CD14-positive monocyte (primary cell): ENCODE measurements around the gene MAL. TPM values are rescaled to one million over a fixed set of nuclear protein-coding genes. Genes with fewer than 3 reads are reported as not detected.
A peak's percentile ranks its signal among the peaks of the same experiment; 100 is the strongest.

ENCODE experiments used
- DNase-seq, 3 donors: peaks; one replicate each; pipeline ENCODE4 v3.0.0-alpha.2; 2011 to 2022
- H2AFZ ChIP-seq: 2 replicates; pipeline ENCODE4 v1.6.0; 2012; ENCODE audit warnings: mild to moderate bottlenecking, low read depth, low read length, inconsistent platforms; ENCODE audit not compliant: insufficient read depth, poor library complexity, severe bottlenecking
- H3K27ac ChIP-seq, 2 donors: 1 replicate in 1 of 2; 2 replicates in 1 of 2; pipeline ENCODE4 v1.5.1; 2012 to 2013; ENCODE audit warnings: low read length in 2 of 2, control low read depth in 1 of 2, inconsistent platforms in 1 of 2, low read depth in 1 of 2, mild to moderate bottlenecking in 1 of 2
- H3K27me3 ChIP-seq, 2 donors: one replicate each; pipeline versions ENCODE4 v1.6.0 to v1.6.1; 2011 to 2013; ENCODE audit warnings: low read length in 2 of 2; ENCODE audit not compliant: control insufficient read depth in 2 of 2, insufficient read depth in 2 of 2
- H3K36me3 ChIP-seq, 2 donors: replicated peaks in 1 of 2; 1 replicate in 1 of 2; 2 replicates in 1 of 2; pipeline versions ENCODE4 v1.5.1 to v1.6.1; 2012 to 2013; ENCODE audit warnings: low read length in 2 of 2, control low read depth in 1 of 2, inconsistent platforms in 1 of 2, mild to moderate bottlenecking in 1 of 2; ENCODE audit not compliant: insufficient read depth in 2 of 2, control insufficient read depth in 1 of 2
- H3K4me1 ChIP-seq, 2 donors: 1 replicate in 1 of 2; 2 replicates in 1 of 2; pipeline versions ENCODE4 v1.5.1 to v1.6.1; 2012 to 2013; ENCODE audit warnings: low read length in 2 of 2, control low read depth in 1 of 2, inconsistent platforms in 1 of 2, mild to moderate bottlenecking in 1 of 2, moderate library complexity in 1 of 2; ENCODE audit not compliant: insufficient read depth in 2 of 2, control insufficient read depth in 1 of 2
- H3K4me2 ChIP-seq: replicated peaks from 2 replicates; pipeline ENCODE3; 2012; ENCODE audit warnings: low read length, moderate library complexity, mild to moderate bottlenecking; ENCODE audit not compliant: poor library complexity, severe bottlenecking; ENCODE audit errors: extremely low read depth
- H3K4me3 ChIP-seq, 3 experiments: fragments of 200-600 bp in 1 of 3; sonication (generic) in 1 of 3; replicated peaks in 1 of 3; 1 replicate in 2 of 3; 2 replicates in 1 of 3; pipeline ENCODE4 v1.5.1; 2011 to 2013; ENCODE audit warnings: low read length in 3 of 3, mild to moderate bottlenecking in 3 of 3, control low read depth in 2 of 3, low read depth in 2 of 3, inconsistent platforms in 1 of 3, moderate library complexity in 1 of 3
- H3K79me2 ChIP-seq: 2 replicates; pipeline ENCODE4 v1.6.0; 2012; ENCODE audit warnings: mild to moderate bottlenecking, control low read depth, inconsistent platforms, low read length, moderate library complexity; ENCODE audit not compliant: insufficient read depth
- H3K9ac ChIP-seq: 2 replicates; pipeline ENCODE4 v1.6.0; 2017; ENCODE audit warnings: low read length, mild to moderate bottlenecking; ENCODE audit not compliant: insufficient read depth, poor library complexity, severe bottlenecking
- H3K9me3 ChIP-seq, 2 donors: replicated peaks in 1 of 2; 1 replicate in 1 of 2; 2 replicates in 1 of 2; pipeline versions ENCODE4 v1.5.1 to v1.6.1; 2012 to 2013; ENCODE audit warnings: low read length in 2 of 2, control low read depth in 1 of 2; ENCODE audit not compliant: control insufficient read depth in 1 of 2, insufficient read depth in 1 of 2
- H4K20me1 ChIP-seq: 2 replicates; pipeline ENCODE4 v1.6.0; 2012; ENCODE audit warnings: mild to moderate bottlenecking, low read length, control low read depth, moderate library complexity; ENCODE audit not compliant: insufficient read depth
- H3K27ac Mint-ChIP-seq, 7 donors: one replicate each; pipeline ENCODE4 v1.8.0; 2020; ENCODE audit warnings: mild to moderate bottlenecking in 7 of 7, mixed read lengths in 7 of 7, moderate library complexity in 6 of 7, inconsistent platforms in 2 of 7
- H3K27me3 Mint-ChIP-seq, 3 donors: one replicate each; pipeline ENCODE4 v1.8.0; 2021 to 2022; ENCODE audit warnings: low read depth in 3 of 3, mild to moderate bottlenecking in 3 of 3, mixed read lengths in 3 of 3, moderate library complexity in 3 of 3, inconsistent platforms in 1 of 3
- H3K36me3 Mint-ChIP-seq, 2 donors: one replicate each; pipeline ENCODE4 v1.8.0; 2020; ENCODE audit warnings: mixed read lengths in 2 of 2, inconsistent platforms in 1 of 2, mild to moderate bottlenecking in 1 of 2
- H3K4me1 Mint-ChIP-seq: one replicate; pipeline ENCODE4 v1.8.0; 2020; ENCODE audit warnings: mild to moderate bottlenecking, mixed read lengths
- H3K4me3 Mint-ChIP-seq, 2 donors: one replicate each; pipeline ENCODE4 v1.8.0; 2020; ENCODE audit warnings: mild to moderate bottlenecking in 2 of 2, mixed read lengths in 2 of 2, moderate library complexity in 1 of 2
- H3K9me3 Mint-ChIP-seq, 7 donors: one replicate each; pipeline ENCODE4 v1.8.0; 2020 to 2022; ENCODE audit warnings: mixed read lengths in 7 of 7, mild to moderate bottlenecking in 6 of 7, moderate library complexity in 6 of 7, inconsistent platforms in 2 of 7
- WGBS: methylation state at CpG from one replicate; pipeline ENCODE4 v1.1.5; 2013; ENCODE audit warnings: missing lambda C conversion rate; ENCODE audit not compliant: insufficient coverage; 5-methylcytosine and 5-hydroxymethylcytosine counted together
- intact Hi-C, 2 donors: fragments of 100-400 bp; cut with micrococcal nuclease; formaldehyde crosslinking; loops; one replicate each; pipeline versions ENCODE4 v1.15.0 to v1.15.1; 2023
- polyA plus RNA-seq, 3 donors: library from polyadenylated mRNA; depleted of rRNA in 1 of 3; unstranded in 2 of 3; stranded (reverse) in 1 of 3; fragments of 300-500 nt in 2 of 3; fragments of >200 nt in 1 of 3; fragmentation: Illumina TruSeq in 2 of 3; gene quantifications; 1 replicate in 2 of 3; 2 replicates in 1 of 3; pipeline ENCODE4 v1.2.3, GENCODE V29; 2012 to 2021
- TF ChIP-seq, protein P1 (sequence below): fragments of 200-600 bp; IDR thresholded peaks from one replicate; pipeline ENCODE4 v1.8.0; 2022; ENCODE audit warnings: antibody characterized with exemption, mild to moderate bottlenecking

Gene MAL
- polyA plus RNA-seq, 3 donors = 0.39 to 0.48 TPM; not detected in 1

DNA sequence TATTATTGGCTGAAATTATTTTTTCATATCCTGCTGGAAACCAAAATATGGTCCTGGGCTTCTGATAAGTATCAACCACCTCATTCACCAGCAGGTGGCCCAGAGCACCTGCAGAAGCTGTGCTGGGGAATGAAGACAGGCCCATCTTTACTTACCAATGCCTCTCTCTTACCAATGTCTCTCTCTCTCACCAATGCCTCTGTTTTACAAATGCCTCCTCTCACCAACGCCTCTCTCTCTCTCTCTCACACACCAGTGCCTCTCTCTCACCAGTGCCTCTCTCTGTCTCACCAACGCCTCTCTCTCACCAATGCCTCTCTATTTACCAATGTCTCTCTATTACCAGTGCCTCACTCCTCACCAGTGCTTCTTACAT is 2.3 kb upstream of the MAL start:
- H3K9ac ChIP-seq = no peak overlapping the region
- peaks cover 0 to 6% (median 0%) of the 10 kb centered on the region in 7 donors for H3K9me3 Mint-ChIP-seq
- H3K79me2 ChIP-seq = no peaks in the 10 kb centered on the region
- H2AFZ ChIP-seq = no peak overlapping the region
- peaks cover 0 to 9% of the 10 kb centered on the region in 2 donors for H3K9me3 ChIP-seq
- DNase-seq = no peak
- H3K4me3 ChIP-seq = no peak overlapping the region
- H3K4me3 Mint-ChIP-seq = peak overlapping the region in 1 of 2 donors; percentile 37
- TF ChIP-seq, protein P1, sequence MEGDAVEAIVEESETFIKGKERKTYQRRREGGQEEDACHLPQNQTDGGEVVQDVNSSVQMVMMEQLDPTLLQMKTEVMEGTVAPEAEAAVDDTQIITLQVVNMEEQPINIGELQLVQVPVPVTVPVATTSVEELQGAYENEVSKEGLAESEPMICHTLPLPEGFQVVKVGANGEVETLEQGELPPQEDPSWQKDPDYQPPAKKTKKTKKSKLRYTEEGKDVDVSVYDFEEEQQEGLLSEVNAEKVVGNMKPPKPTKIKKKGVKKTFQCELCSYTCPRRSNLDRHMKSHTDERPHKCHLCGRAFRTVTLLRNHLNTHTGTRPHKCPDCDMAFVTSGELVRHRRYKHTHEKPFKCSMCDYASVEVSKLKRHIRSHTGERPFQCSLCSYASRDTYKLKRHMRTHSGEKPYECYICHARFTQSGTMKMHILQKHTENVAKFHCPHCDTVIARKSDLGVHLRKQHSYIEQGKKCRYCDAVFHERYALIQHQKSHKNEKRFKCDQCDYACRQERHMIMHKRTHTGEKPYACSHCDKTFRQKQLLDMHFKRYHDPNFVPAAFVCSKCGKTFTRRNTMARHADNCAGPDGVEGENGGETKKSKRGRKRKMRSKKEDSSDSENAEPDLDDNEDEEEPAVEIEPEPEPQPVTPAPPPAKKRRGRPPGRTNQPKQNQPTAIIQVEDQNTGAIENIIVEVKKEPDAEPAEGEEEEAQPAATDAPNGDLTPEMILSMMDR = no peak
- no peak overlapping the region for H3K27ac Mint-ChIP-seq
- peaks cover 8% of the 10 kb centered on the region for H3K4me1 Mint-ChIP-seq
- no peaks in the 10 kb centered on the region for H3K36me3 Mint-ChIP-seq
- no peaks in the 10 kb centered on the region for H3K36me3 ChIP-seq
- no peak overlapping the region for H3K27ac ChIP-seq
- H3K27me3 ChIP-seq = peaks cover 19 to 49% of the 10 kb centered on the region in 2 donors
- 20% methylated on average over 1 of the region's 2 CpGs for WGBS
- H3K4me1 ChIP-seq = peaks cover 2 to 7% of the 10 kb centered on the region in 2 donors
- intact Hi-C loops = no loop called here
- no peak overlapping the region for H3K4me2 ChIP-seq
- no peaks in the 10 kb centered on the region for H4K20me1 ChIP-seq
- peaks cover 47 to 59% (median 55%) of the 10 kb centered on the region in 3 donors for H3K27me3 Mint-ChIP-seq

DNA sequence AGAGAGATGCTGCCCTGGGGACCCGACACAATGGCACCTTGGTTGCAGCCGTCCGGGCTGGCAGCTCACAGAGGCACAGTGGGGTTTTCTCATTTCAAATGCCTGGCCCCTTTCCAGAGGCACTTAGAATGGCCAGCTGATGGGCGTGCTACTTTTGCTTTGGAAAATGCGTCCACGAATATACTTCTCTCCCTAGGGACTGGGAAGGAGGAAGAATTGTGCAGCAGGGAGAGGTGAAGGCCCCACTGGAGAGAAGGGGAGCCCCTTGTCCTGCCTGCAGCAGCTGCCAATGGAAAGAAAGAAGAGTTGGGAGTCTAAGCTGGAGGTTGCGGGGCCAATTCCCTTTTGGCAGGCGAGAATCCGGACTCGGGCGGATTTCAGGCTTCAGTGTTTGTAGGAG is 1.1 kb upstream of the MAL start:
- no peak overlapping the region for H3K4me2 ChIP-seq
- H3K4me3 ChIP-seq = no peak overlapping the region
- peaks cover 19 to 54% of the 10 kb centered on the region in 2 donors for H3K27me3 ChIP-seq
- TF ChIP-seq, protein P1 = no peak
- H3K4me1 ChIP-seq = peaks cover 2 to 7% of the 10 kb centered on the region in 2 donors
- H3K36me3 Mint-ChIP-seq = no peaks in the 10 kb centered on the region
- H3K9me3 Mint-ChIP-seq = peaks cover 0 to 6% (median 0%) of the 10 kb centered on the region in 7 donors
- no peaks in the 10 kb centered on the region for H3K36me3 ChIP-seq
- no peak overlapping the region for H3K27ac ChIP-seq
- H3K27ac Mint-ChIP-seq = no peak overlapping the region
- no peak overlapping the region for H2AFZ ChIP-seq
- 92% methylated on average over 4 of the region's 11 CpGs for WGBS
- H3K27me3 Mint-ChIP-seq = peaks cover 52 to 65% (median 55%) of the 10 kb centered on the region in 3 donors
- no peak for DNase-seq
- H3K4me3 Mint-ChIP-seq = peak overlapping the region in 1 of 2 donors; percentile 62
- no peak overlapping the region for H3K9ac ChIP-seq
- H3K4me1 Mint-ChIP-seq = peaks cover 8% of the 10 kb centered on the region
- H3K79me2 ChIP-seq = no peaks in the 10 kb centered on the region
- H4K20me1 ChIP-seq = no peaks in the 10 kb centered on the region
- intact Hi-C loops = no loop called here
- peaks cover 0 to 9% of the 10 kb centered on the region in 2 donors for H3K9me3 ChIP-seq
